IMR-90 (cell line): ENCODE results near the gene RAI1.

Experiments
- CEBPB ChIP-seq: IDR thresholded peaks from 2 replicates; pipeline ENCODE4 v1.6.1; 2012; ENCODE audit warnings: low read depth, low read length, improper control_type of control experiment
- CTCF ChIP-seq: conservative IDR thresholded peaks from 2 replicates; pipeline ENCODE4 v1.5.1; 2012; ENCODE audit warnings: mild to moderate bottlenecking, low read depth, low read length, improper control_type of control experiment
- MAFK ChIP-seq: IDR thresholded peaks from 2 replicates; pipeline ENCODE4 v1.6.1; 2012; ENCODE audit warnings: low read depth, low read length, improper control_type of control experiment
- MAZ ChIP-seq: IDR thresholded peaks from 2 replicates; pipeline ENCODE4 v1.6.1; 2012; ENCODE audit warnings: low read depth, mild to moderate bottlenecking, low read length, improper control_type of control experiment, moderate library complexity, borderline replicate concordance
- MXI1 ChIP-seq: IDR thresholded peaks from 2 replicates; pipeline ENCODE4 v1.6.1; 2012; ENCODE audit warnings: low read depth, mild to moderate bottlenecking, low read length, moderate library complexity, borderline replicate concordance
- POLR2A ChIP-seq: IDR thresholded peaks from 2 replicates; pipeline ENCODE4 v1.6.1; 2012; ENCODE audit warnings: mild to moderate bottlenecking, low read depth, low read length
- RCOR1 ChIP-seq: IDR thresholded peaks from 2 replicates; pipeline ENCODE4 v1.6.1; 2012; ENCODE audit warnings: mild to moderate bottlenecking, low read length, improper control_type of control experiment; ENCODE audit not compliant: insufficient replicate concordance
- RFX5 ChIP-seq: IDR thresholded peaks from 2 replicates; pipeline ENCODE4 v1.8.0; 2012; ENCODE audit warnings: low read depth, mild to moderate bottlenecking, low read length, moderate library complexity
- USF2 ChIP-seq: fragments of 150-350 bp; IDR thresholded peaks from 2 replicates; pipeline ENCODE4 v1.6.1; 2017; ENCODE audit warnings: mild to moderate bottlenecking, antibody characterized with exemption, low read length, low read depth

DNA sequence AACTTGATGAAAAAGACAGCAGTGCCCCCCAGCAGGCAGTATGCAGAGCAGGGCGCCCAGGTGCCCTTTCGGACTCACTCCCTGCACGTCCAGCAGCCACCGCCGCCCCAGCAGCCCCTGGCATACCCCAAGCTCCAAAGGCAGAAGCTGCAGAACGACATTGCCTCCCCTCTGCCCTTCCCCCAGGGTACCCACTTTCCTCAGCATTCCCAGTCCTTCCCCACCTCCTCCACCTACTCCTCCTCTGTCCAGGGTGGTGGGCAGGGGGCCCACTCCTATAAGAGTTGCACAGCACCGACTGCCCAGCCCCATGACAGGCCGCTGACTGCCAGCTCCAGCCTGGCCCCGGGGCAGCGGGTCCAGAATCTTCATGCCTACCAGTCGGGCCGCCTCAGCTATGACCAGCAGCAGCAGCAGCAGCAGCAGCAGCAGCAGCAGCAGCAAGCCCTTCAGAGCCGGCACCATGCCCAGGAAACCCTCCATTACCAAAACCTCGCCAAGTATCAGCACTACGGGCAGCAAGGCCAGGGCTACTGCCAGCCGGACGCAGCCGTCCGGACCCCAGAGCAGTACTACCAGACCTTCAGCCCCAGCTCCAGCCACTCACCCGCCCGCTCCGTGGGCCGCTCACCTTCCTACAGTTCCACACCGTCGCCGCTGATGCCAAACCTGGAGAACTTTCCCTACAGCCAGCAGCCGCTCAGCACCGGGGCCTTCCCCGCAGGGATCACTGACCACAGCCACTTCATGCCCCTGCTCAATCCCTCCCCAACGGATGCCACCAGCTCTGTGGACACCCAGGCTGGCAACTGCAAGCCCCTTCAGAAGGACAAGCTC lies 112.3 kb downstream of the RAI1 start:
- TF ChIP-seq CTCF (no peak), MAZ (no peak), USF2 (no peak), POLR2A (no peak), MXI1 (no peak), MAFK (no peak), CEBPB (no peak), RCOR1 (no peak), RFX5 (no peak)
